ENCODE measurements around the gene SPARC.

- TF ChIP-seq EZH2 (IDR thresholded peaks at IDR 0.05; ENCODE audit: borderline replicate concordance, low read depth, low read length, poor library complexity, severe bottlenecking), result no peak
- no peak for TF ChIP-seq CTCF (conservative IDR thresholded peaks at IDR 0.05; ENCODE audit: low read depth, low read length)
Observed at GRCh38 chr5:151683444-151683843, 3.3 kb downstream of the SPARC start.

All from A673 (cell line).